ENCODE data around the gene MCC.

MCC gene

DNA sequence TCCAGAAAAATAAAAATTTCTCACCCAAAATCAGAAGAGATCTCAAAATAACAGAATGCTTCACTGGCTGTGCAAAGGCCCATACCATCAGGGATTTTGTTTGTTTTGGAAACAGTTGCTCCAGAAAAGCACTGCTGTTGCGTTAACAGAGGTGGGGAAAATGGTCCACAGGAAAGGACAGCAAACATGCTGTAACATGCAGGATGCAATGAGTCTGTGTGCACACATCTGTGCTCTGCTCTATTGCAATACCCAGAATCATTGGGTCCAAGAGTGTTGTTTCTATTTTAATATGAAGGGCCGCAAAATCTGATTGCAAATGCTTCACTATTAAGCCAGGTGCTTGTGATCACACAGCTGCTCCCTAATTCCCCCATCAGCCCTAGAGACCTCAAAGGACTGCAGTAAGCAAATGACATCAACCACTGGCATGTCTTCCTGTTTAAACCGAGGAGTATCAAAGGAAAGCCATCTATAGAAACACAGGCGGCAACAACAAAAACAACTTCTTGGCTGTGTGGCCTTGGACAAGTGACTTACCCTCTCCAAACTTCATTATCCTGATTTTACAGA is 370.6 kb downstream of the MCC start:
- H3K9me3 ChIP-seq (ENCODE audit: control insufficient read depth in 1 of 2, low read length in 2 of 2) = peaks cover 0 to 8% of the 10 kb centered on the region in 2 donors
- no peaks in the 10 kb centered on the region for H3K27me3 ChIP-seq (ENCODE audit: low read depth, low read length)
- no peak overlapping the region for H3K4me3 ChIP-seq (ENCODE audit: low read depth in 1 of 2, low read length in 2 of 2)
- H3K4me1 ChIP-seq (ENCODE audit: control insufficient read depth in 1 of 2, insufficient read depth in 2 of 2, low read length in 2 of 2) = peaks cover 0 to 23% of the 10 kb centered on the region in 2 donors
- H3K36me3 ChIP-seq (ENCODE audit: control insufficient read depth in 1 of 2, insufficient read depth in 2 of 2, low read length in 2 of 2) = peaks cover 0 to 5% of the 10 kb centered on the region in 2 donors
- no peak overlapping the region for H3K27ac ChIP-seq (ENCODE audit: low read length)

DNA sequence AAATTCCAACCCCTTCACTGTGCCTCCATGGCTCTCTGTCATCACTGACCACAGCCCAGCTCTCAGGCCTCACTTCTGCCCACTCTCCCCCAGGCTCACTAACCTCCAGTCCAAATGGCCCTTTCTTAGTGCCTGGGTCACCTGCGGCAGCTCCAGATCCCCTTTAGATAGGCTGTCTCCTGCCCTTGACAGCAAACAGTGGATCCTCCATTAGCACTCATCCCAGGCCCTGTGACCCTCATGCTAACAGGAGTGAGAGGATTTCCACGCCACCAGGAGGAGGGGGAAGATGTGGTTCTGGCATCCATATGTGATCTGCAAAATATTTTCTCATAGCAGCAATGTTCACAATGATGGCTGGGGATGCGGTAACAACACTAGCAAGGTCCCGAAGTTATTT is 372.3 kb downstream of the MCC start:
- Histone ChIP-seq H3K27me3 (ENCODE audit: low read depth, low read length) (no peaks in the 10 kb centered on the region), H3K9me3 (ENCODE audit: control insufficient read depth in 1 of 2, low read length in 2 of 2) (peaks cover 0 to 8% of the 10 kb centered on the region in 2 donors), H3K4me3 (ENCODE audit: low read depth in 1 of 2, low read length in 2 of 2) (no peak overlapping the region), H3K27ac (ENCODE audit: low read length) (no peak overlapping the region), H3K36me3 (ENCODE audit: control insufficient read depth in 1 of 2, insufficient read depth in 2 of 2, low read length in 2 of 2) (peaks cover 0 to 5% of the 10 kb centered on the region in 2 donors), H3K4me1 (ENCODE audit: control insufficient read depth in 1 of 2, insufficient read depth in 2 of 2, low read length in 2 of 2) (peaks cover 0 to 23% of the 10 kb centered on the region in 2 donors)

DNA sequence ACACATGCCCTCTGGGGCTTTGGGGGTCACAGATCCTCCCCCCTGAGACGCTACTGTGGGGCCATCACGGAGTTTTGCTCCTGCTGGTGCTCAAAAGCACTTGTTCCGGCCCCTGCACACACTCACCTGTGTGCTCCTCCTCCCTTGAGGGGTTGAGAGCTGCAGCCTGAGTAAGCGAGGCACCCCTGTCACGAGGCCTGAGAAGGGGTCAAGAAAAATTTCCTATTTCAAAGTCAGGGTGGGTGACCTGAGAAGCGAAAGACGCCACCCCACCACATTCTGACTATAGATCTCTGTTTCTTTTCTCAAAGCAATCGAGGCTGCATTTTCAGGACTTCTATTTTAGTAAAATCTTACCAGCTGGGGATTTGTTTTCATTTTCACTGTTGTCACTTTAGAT is 373.2 kb downstream of the MCC start:
- peaks cover 0 to 5% of the 10 kb centered on the region in 2 donors for H3K36me3 ChIP-seq (ENCODE audit: control insufficient read depth in 1 of 2, insufficient read depth in 2 of 2, low read length in 2 of 2)
- H3K27ac ChIP-seq (ENCODE audit: low read length) = no peak overlapping the region
- peaks cover 0 to 23% of the 10 kb centered on the region in 2 donors for H3K4me1 ChIP-seq (ENCODE audit: control insufficient read depth in 1 of 2, insufficient read depth in 2 of 2, low read length in 2 of 2)
- peaks cover 0 to 8% of the 10 kb centered on the region in 2 donors for H3K9me3 ChIP-seq (ENCODE audit: control insufficient read depth in 1 of 2, low read length in 2 of 2)
- H3K4me3 ChIP-seq (ENCODE audit: low read depth in 1 of 2, low read length in 2 of 2) = no peak overlapping the region
- H3K27me3 ChIP-seq (ENCODE audit: low read depth, low read length) = no peaks in the 10 kb centered on the region

DNA sequence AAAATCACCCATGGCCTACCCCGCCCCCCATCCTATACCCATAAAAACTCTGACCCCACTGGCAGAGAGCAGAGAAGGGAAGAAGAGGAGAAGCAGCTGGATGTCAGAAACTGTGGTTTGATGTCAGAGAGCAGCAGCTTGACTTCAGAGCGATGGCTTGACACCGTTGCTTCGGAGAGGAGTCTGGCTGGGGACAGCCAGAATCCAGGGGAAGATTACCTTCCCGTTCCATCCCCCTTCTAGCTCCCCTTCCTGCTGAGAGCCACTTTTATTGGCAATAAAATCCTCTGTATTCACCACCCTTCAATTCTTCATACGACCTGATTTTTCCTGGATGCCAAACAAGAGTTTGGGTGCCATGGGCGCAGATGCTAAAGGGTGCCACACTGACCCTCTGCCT is 373.7 kb downstream of the MCC start:
- no peak overlapping the region for H3K4me3 ChIP-seq (ENCODE audit: low read depth in 1 of 2, low read length in 2 of 2)
- no peaks in the 10 kb centered on the region for H3K27me3 ChIP-seq (ENCODE audit: low read depth, low read length)
- H3K9me3 ChIP-seq (ENCODE audit: control insufficient read depth in 1 of 2, low read length in 2 of 2) = peaks cover 0 to 8% of the 10 kb centered on the region in 2 donors
- H3K4me1 ChIP-seq (ENCODE audit: control insufficient read depth in 1 of 2, insufficient read depth in 2 of 2, low read length in 2 of 2) = peaks cover 0 to 21% of the 10 kb centered on the region in 2 donors
- peaks cover 0 to 5% of the 10 kb centered on the region in 2 donors for H3K36me3 ChIP-seq (ENCODE audit: control insufficient read depth in 1 of 2, insufficient read depth in 2 of 2, low read length in 2 of 2)
- no peak overlapping the region for H3K27ac ChIP-seq (ENCODE audit: low read length)

DNA sequence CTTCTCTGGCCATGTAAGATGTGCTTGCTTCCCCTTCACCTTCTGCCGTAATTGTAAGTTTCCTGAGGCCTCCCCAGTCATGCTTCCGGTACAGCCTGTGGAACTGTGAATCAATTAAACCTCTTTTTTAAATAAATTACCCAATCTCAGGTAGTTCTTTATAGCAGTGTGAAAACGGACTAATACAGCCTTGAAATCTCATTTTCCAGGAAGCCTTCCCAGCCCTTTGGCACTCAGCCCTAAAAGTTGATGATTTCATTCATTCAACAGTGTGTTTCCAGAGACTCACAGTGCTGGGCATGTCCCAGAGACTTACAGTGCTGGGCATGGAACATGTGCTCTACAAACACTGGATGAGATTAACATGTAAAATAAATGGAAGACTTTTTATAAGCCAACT is 375.8 kb downstream of the MCC start:
- Histone ChIP-seq H3K4me3 (ENCODE audit: low read depth in 1 of 2, low read length in 2 of 2) (no peak overlapping the region), H3K9me3 (ENCODE audit: control insufficient read depth in 1 of 2, low read length in 2 of 2) (peaks cover 0 to 8% of the 10 kb centered on the region in 2 donors), H3K36me3 (ENCODE audit: control insufficient read depth in 1 of 2, insufficient read depth in 2 of 2, low read length in 2 of 2) (peaks cover 0 to 5% of the 10 kb centered on the region in 2 donors), H3K4me1 (ENCODE audit: control insufficient read depth in 1 of 2, insufficient read depth in 2 of 2, low read length in 2 of 2) (peaks cover 0 to 9% of the 10 kb centered on the region in 2 donors), H3K27me3 (ENCODE audit: low read depth, low read length) (no peaks in the 10 kb centered on the region), H3K27ac (ENCODE audit: low read length) (no peak overlapping the region)

DNA sequence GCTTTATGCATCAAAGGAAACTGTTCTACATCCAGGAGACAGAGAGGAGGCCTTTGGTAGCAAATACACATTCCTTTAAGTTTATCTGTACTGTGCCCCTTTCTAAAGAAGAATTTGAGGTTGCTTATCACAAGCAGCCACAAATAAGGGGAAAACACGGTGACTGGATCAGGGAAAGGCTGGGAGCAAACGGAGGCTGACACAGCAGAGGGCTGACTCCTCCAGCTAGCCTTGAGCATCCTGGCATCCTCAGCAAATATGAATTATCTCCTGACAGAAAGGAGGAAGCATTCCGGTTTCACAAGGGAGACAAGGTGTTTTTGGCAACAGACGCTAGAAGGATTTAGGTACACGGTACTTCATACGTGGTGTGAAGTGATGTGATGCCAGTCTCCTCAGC is 378.1 kb downstream of the MCC start:
- H3K4me3 ChIP-seq (ENCODE audit: low read depth in 1 of 2, low read length in 2 of 2) = no peak overlapping the region
- no peak overlapping the region for H3K27ac ChIP-seq (ENCODE audit: low read length)
- H3K36me3 ChIP-seq (ENCODE audit: control insufficient read depth in 1 of 2, insufficient read depth in 2 of 2, low read length in 2 of 2) = peaks cover 0 to 5% of the 10 kb centered on the region in 2 donors
- no peaks in the 10 kb centered on the region for H3K4me1 ChIP-seq (ENCODE audit: control insufficient read depth in 1 of 2, insufficient read depth in 2 of 2, low read length in 2 of 2)
- H3K27me3 ChIP-seq (ENCODE audit: low read depth, low read length) = no peaks in the 10 kb centered on the region
- peaks cover 0 to 8% of the 10 kb centered on the region in 2 donors for H3K9me3 ChIP-seq (ENCODE audit: control insufficient read depth in 1 of 2, low read length in 2 of 2)

DNA sequence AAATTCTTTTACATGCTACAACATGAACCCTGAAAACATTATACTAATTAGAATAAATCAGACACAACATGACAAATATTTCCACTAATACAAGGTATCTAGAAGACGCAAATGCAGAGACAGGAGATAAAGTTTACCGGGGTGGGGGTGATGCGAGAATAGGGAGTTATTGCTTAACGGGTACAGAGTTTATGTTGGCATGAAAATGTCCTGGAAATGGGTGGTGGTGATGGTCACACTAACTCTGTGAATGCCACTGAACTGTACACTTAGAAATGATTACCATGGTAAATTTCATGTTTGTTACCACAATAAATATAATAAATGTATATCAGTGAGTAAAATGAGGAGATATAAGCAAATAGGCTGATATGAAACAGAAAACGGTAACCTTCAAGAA is 378.9 kb downstream of the MCC start:
- no peaks in the 10 kb centered on the region for H3K36me3 ChIP-seq (ENCODE audit: control insufficient read depth in 1 of 2, insufficient read depth in 2 of 2, low read length in 2 of 2)
- no peaks in the 10 kb centered on the region for H3K4me1 ChIP-seq (ENCODE audit: control insufficient read depth in 1 of 2, insufficient read depth in 2 of 2, low read length in 2 of 2)
- no peak overlapping the region for H3K4me3 ChIP-seq (ENCODE audit: low read depth in 1 of 2, low read length in 2 of 2)
- H3K27me3 ChIP-seq (ENCODE audit: low read depth, low read length) = no peaks in the 10 kb centered on the region
- no peak overlapping the region for H3K27ac ChIP-seq (ENCODE audit: low read length)
- H3K9me3 ChIP-seq (ENCODE audit: control insufficient read depth in 1 of 2, low read length in 2 of 2) = peaks cover 0 to 3% of the 10 kb centered on the region in 2 donors

DNA sequence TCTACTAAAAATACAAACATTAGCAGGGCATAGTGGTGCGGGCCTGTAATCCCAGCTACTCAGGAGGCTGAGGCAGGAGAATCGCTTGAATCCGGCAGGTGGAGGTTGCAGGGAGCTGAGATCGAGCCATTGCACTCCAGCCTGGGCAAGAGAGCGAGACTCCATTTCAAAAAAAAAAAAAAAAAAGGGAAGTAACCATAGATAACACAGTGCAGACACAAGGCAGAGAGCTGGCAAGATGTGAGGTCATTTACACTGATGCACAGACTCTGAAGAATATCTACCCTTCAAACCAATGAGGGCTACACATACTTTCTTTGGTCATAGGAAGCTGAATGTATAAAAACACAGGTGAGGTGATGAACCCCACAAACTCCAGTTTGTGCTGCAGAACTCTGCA is 379.8 kb downstream of the MCC start:
- Histone ChIP-seq H3K27me3 (ENCODE audit: low read depth, low read length) (no peaks in the 10 kb centered on the region), H3K9me3 (ENCODE audit: control insufficient read depth in 1 of 2, low read length in 2 of 2) (no peaks in the 10 kb centered on the region), H3K27ac (ENCODE audit: low read length) (no peak overlapping the region), H3K4me1 (ENCODE audit: control insufficient read depth in 1 of 2, insufficient read depth in 2 of 2, low read length in 2 of 2) (no peaks in the 10 kb centered on the region), H3K36me3 (ENCODE audit: control insufficient read depth in 1 of 2, insufficient read depth in 2 of 2, low read length in 2 of 2) (peaks cover 0 to 7% of the 10 kb centered on the region in 2 donors), H3K4me3 (ENCODE audit: low read depth in 1 of 2, low read length in 2 of 2) (no peak overlapping the region)

DNA sequence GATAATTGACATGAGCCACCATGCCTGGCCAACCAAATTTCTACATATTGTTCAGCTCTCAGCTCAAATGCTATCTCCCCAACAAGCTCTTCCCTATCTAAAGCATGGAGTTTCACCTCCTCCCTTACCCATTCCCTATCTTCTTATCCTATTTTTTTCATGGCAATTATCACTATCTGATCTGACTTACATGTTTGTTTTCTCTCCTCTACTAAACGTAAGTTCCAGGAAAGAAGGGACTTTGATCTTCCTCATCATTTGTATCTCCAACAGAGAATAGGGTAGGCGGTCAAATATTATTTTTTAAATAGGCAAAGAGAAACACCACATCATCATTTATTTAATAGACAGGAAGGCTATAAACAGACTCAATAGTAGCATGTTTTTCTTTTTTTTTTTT is 381.4 kb downstream of the MCC start:
- Histone ChIP-seq H3K4me1 (ENCODE audit: control insufficient read depth in 1 of 2, insufficient read depth in 2 of 2, low read length in 2 of 2) (no peaks in the 10 kb centered on the region), H3K27me3 (ENCODE audit: low read depth, low read length) (no peaks in the 10 kb centered on the region), H3K4me3 (ENCODE audit: low read depth in 1 of 2, low read length in 2 of 2) (no peak overlapping the region), H3K27ac (ENCODE audit: low read length) (no peak overlapping the region), H3K9me3 (ENCODE audit: control insufficient read depth in 1 of 2, low read length in 2 of 2) (no peaks in the 10 kb centered on the region), H3K36me3 (ENCODE audit: control insufficient read depth in 1 of 2, insufficient read depth in 2 of 2, low read length in 2 of 2) (peaks cover 0 to 7% of the 10 kb centered on the region in 2 donors)

DNA sequence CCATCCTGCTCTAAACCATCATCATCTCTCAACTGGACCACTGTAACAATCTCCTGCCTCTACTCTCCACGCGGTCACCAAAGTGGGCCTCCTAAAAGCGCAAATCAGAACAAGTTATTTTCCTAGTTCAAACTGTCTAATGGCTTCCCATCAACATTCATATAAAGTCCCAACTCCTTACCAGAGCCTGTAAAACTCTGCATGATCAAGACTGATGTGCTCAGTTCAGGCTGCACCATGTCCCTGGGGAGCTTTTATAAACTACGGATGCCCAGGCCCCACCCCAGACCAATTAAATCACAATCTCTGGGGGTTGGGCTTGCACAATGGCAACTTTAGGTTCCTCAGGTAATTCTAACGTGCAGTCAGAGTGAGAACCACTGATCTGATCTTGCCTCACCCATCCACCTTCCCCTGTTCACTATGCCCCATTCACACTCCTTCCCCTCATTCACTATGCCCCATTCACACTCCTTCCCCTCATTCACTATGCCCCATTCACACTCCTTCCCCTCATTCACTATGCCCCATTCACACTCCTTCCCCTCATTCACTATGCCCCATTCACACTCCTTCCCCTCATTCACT is 382.5 kb downstream of the MCC start:
- Histone ChIP-seq H3K4me1 (ENCODE audit: control insufficient read depth in 1 of 2, insufficient read depth in 2 of 2, low read length in 2 of 2) (no peaks in the 10 kb centered on the region), H3K27me3 (ENCODE audit: low read depth, low read length) (no peaks in the 10 kb centered on the region)

DNA sequence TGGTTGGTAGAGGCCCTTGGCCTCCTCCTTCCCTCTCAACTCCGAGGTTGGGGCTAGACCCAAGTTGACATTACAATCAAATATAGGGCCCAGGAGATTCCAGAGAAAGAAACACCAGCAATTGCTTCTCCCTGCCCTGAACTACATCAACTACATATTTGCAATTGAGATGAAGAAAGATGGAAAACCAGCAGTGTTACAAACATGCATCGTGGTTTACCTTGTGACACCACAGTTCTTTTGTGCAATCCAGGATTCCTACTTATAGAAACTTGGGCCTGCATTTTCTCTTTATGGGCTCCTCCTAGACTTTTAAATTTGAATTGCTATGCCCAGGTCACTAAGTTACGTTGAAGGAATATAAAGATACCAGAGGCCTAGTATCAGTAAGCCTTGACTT is 384.9 kb downstream of the MCC start:
- Histone ChIP-seq H3K9me3 (ENCODE audit: control insufficient read depth in 1 of 2, low read length in 2 of 2) (no peaks in the 10 kb centered on the region), H3K4me1 (ENCODE audit: control insufficient read depth in 1 of 2, insufficient read depth in 2 of 2, low read length in 2 of 2) (no peaks in the 10 kb centered on the region), H3K4me3 (ENCODE audit: low read depth in 1 of 2, low read length in 2 of 2) (no peak overlapping the region), H3K27me3 (ENCODE audit: low read depth, low read length) (no peaks in the 10 kb centered on the region), H3K27ac (ENCODE audit: low read length) (no peak overlapping the region), H3K36me3 (ENCODE audit: control insufficient read depth in 1 of 2, insufficient read depth in 2 of 2, low read length in 2 of 2) (peaks cover under 1 to 7% of the 10 kb centered on the region in 2 donors)

More for the DNA sequence above, 382.5 kb downstream of the MCC start:
- Histone ChIP-seq H3K27ac (ENCODE audit: low read length) (no peak overlapping the region), H3K9me3 (ENCODE audit: control insufficient read depth in 1 of 2, low read length in 2 of 2) (no peaks in the 10 kb centered on the region), H3K4me3 (ENCODE audit: low read depth in 1 of 2, low read length in 2 of 2) (no peak overlapping the region), H3K36me3 (ENCODE audit: control insufficient read depth in 1 of 2, insufficient read depth in 2 of 2, low read length in 2 of 2) (peaks cover 0 to 7% of the 10 kb centered on the region in 2 donors)

DNA sequence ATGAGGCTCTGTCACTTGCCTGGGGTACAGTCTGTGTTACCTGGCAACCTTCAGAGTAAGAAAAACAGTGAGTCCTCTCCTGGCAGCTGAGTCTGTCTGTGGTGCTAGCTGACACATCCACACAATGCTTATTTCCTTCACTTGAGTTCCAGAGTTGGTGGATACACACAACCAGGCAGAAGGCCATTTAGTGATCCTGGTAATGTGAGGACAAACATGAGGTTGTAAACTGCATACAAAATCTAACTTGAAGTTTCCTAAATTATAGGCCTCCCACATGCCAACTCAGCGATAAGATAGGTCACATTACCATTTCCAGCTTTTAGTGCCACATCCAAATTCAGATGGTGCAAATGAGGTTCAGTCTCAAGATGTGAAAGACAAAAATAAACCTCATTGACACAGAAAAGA is 386.1 kb downstream of the MCC start:
- Histone ChIP-seq H3K27ac (ENCODE audit: low read length) (no peak overlapping the region), H3K9me3 (ENCODE audit: control insufficient read depth in 1 of 2, low read length in 2 of 2) (no peaks in the 10 kb centered on the region), H3K4me1 (ENCODE audit: control insufficient read depth in 1 of 2, insufficient read depth in 2 of 2, low read length in 2 of 2) (no peaks in the 10 kb centered on the region), H3K36me3 (ENCODE audit: control insufficient read depth in 1 of 2, insufficient read depth in 2 of 2, low read length in 2 of 2) (peaks cover 7 to 11% of the 10 kb centered on the region in 2 donors), H3K27me3 (ENCODE audit: low read depth, low read length) (no peaks in the 10 kb centered on the region), H3K4me3 (ENCODE audit: low read depth in 1 of 2, low read length in 2 of 2) (no peak overlapping the region)
